Cardiac muscle cell (in vitro differentiated cells and primary cell): ENCODE measurements around the gene HMX1. TPM values are rescaled to one million over a fixed set of nuclear protein-coding genes. Genes with fewer than 3 reads are reported as not detected.

Experiments used
- DNase-seq, 2 donors: peaks; one replicate each; pipeline versions ENCODE4 v3.0.0 to v3.0.0-alpha.2; 2010 to 2017; ENCODE audit warnings: low read depth in 1 of 2, low spot score in 1 of 2
- H3K27ac ChIP-seq: fragments of 200-600 bp; sonication (generic); 2 replicates; pipeline ENCODE4 v1.5.1; 2016
- H3K27me3 ChIP-seq: fragments of 200-600 bp; sonication (generic); 2 replicates; pipeline ENCODE4 v1.6.0; 2016; ENCODE audit warnings: control low read depth
- H3K36me3 ChIP-seq: fragments of 200-600 bp; sonication (generic); 2 replicates; pipeline ENCODE4 v1.5.1; 2016; ENCODE audit warnings: control low read depth
- H3K4me1 ChIP-seq: fragments of 200-600 bp; sonication (generic); 2 replicates; pipeline ENCODE4 v1.8.1; 2017; ENCODE audit warnings: low read depth, mild to moderate bottlenecking, mixed run types
- H3K4me3 ChIP-seq: fragments of 200-600 bp; sonication (generic); 2 replicates; pipeline ENCODE4 v1.5.1; 2016; ENCODE audit warnings: mild to moderate bottlenecking
- H3K9me3 ChIP-seq: fragments of 200-600 bp; sonication (generic); 2 replicates; pipeline ENCODE4 v1.5.1; 2017; ENCODE audit warnings: low read depth, mild to moderate bottlenecking, control low read depth
- CTCF ChIP-seq: IDR thresholded peaks from 2 replicates; pipeline ENCODE4 v1.5.1; 2012; ENCODE audit warnings: low read depth, mild to moderate bottlenecking, low read length
- polyA plus RNA-seq: library from polyadenylated mRNA; unstranded; fragments of >200 nt; fragmentation: Nextera tagmentation; extraction: Ambion mirVana; gene quantifications from 2 replicates; pipeline ENCODE4 v1.2.1, GENCODE V29; 2016
- total RNA-seq: library from RNA; depleted of rRNA; stranded (reverse); fragments of >200 nt; gene quantifications from 2 replicates; pipeline ENCODE4 v1.2.3, GENCODE V29; 2016

Gene HMX1
- total and polyA plus RNA-seq, 2 experiments from 2014 or later: 0.13 TPM; not detected in 1

GRCh38 chr4:8893624-8894423 lies 22.2 kb upstream of the HMX1 start:
- H3K4me1 ChIP-seq: no peaks in the 10 kb centered on the region
- peak overlapping the region; percentile 13 for H3K4me3 ChIP-seq
- no peaks in the 10 kb centered on the region for H3K9me3 ChIP-seq
- H3K27ac ChIP-seq: no peak overlapping the region
- H3K36me3 ChIP-seq: no peaks in the 10 kb centered on the region
- TF ChIP-seq CTCF: no peak
- DNase-seq: peak in 1 of 2 donors; percentile 53
- H3K27me3 ChIP-seq: peaks cover 100% of the 10 kb centered on the region

- Histone ChIP-seq H3K4me3 (no peak overlapping the region), H3K27ac (no peak overlapping the region), H3K36me3 (no peaks in the 10 kb centered on the region), H3K27me3 (peaks cover 100% of the 10 kb centered on the region), H3K4me1 (no peaks in the 10 kb centered on the region), H3K9me3 (no peaks in the 10 kb centered on the region)
- DNase-seq: no peak
- no peak for TF ChIP-seq CTCF
Observed at GRCh38 chr4:8893227-8893623, 21.6 kb upstream of the HMX1 start.

GRCh38 chr4:8892556-8893226 lies 21.1 kb upstream of the HMX1 start:
- no peak for TF ChIP-seq CTCF
- no peak overlapping the region for H3K27ac ChIP-seq
- no peaks in the 10 kb centered on the region for H3K9me3 ChIP-seq
- H3K4me3 ChIP-seq: no peak overlapping the region
- H3K27me3 ChIP-seq: peaks cover 100% of the 10 kb centered on the region
- no peaks in the 10 kb centered on the region for H3K4me1 ChIP-seq
- DNase-seq: no peak
- H3K36me3 ChIP-seq: no peaks in the 10 kb centered on the region

GRCh38 chr4:8891646-8892555 lies 20.3 kb upstream of the HMX1 start:
- Histone ChIP-seq H3K9me3 (no peaks in the 10 kb centered on the region), H3K4me3 (no peak overlapping the region), H3K27me3 (peaks cover 100% of the 10 kb centered on the region), H3K27ac (no peak overlapping the region), H3K4me1 (no peaks in the 10 kb centered on the region), H3K36me3 (no peaks in the 10 kb centered on the region)
- no peak for TF ChIP-seq CTCF
- DNase-seq: no peak

- Histone ChIP-seq H3K36me3 (no peaks in the 10 kb centered on the region), H3K9me3 (no peaks in the 10 kb centered on the region), H3K4me1 (no peaks in the 10 kb centered on the region), H3K4me3 (no peak overlapping the region), H3K27me3 (peaks cover 100% of the 10 kb centered on the region), H3K27ac (no peak overlapping the region)
- no peak for DNase-seq
- TF ChIP-seq CTCF: no peak
Observed at GRCh38 chr4:8891255-8891645, 19.6 kb upstream of the HMX1 start.
